HG03060 (cell line): ENCODE data around the gene OR52M1.

Source experiments
- ATAC-seq: cut with Tn5 transposase; IDR thresholded peaks from one replicate; pipeline ENCODE4 v1.9.1; 2021; ENCODE audit warnings: low read depth, moderate number of reproducible peaks; ENCODE audit not compliant: unreplicated experiment

The OR52M1 gene

GRCh38 chr11:4565371-4565770 lies 20.4 kb downstream of the OR52M1 start:
- no peak for ATAC-seq

- no peak for ATAC-seq
Measured at GRCh38 chr11:4569075-4569474, 24.1 kb downstream of the OR52M1 start.

- ATAC-seq: no peak
Measured at GRCh38 chr11:4576880-4577279, 31.9 kb downstream of the OR52M1 start.

GRCh38 chr11:4577761-4578160 lies 32.8 kb downstream of the OR52M1 start:
- no peak for ATAC-seq

- ATAC-seq: no peak
Measured at GRCh38 chr11:4578624-4579023, 33.6 kb downstream of the OR52M1 start.

- ATAC-seq: no peak
Measured at GRCh38 chr11:4580124-4580523, 35.1 kb downstream of the OR52M1 start.

- ATAC-seq: no peak
Measured at GRCh38 chr11:4581443-4581842, 36.5 kb downstream of the OR52M1 start, which contains the start of gene OR52I2. OR52I2 (plus strand) TSS chr11:4581743.

GRCh38 chr11:4589017-4589416 lies 44.0 kb downstream of the OR52M1 start:
- no peak for ATAC-seq

GRCh38 chr11:4593739-4594138 lies 48.7 kb downstream of the OR52M1 start, which contains the start of gene OR52I1:
OR52I1 (plus strand) TSS chr11:4594039; CDS start chr11:4594039, 0 bp downstream.
- ATAC-seq: no peak
